Activated CD4-positive, CD25-positive, alpha-beta regulatory T cell (primary cell): Measurements from ENCODE around the gene UCHL5.
"Not testable (repeated sequence)": the region's sequence is repeated elsewhere in the genome, so short reads cannot be mapped to it uniquely, and the experiment has no call there.

Source experiments
- DNase-seq, 4 experiments: peaks; one replicate each; lab custom pipeline; 2025; lab: John Stamatoyannopoulos, UW

The UCHL5 gene

DNA sequence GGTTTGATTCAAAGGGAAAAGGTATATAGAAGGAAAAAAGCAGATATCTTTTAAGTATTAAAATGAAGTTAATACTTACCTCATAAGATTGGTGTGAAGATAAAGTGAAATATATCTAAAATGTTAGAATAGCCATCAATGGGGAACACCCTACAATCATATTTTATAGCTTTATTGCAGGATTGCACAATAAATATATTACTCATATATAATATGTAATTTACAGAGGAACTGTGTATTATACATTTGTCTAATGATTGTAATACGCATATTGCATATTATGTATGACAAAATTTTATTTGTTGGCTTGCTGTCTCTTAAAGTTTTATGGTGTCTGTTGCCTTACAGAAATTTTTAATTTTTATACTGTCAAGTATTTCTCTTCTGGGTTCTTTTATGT, 47.8 kb downstream of the UCHL5 start:
- no peak for DNase-seq

DNA sequence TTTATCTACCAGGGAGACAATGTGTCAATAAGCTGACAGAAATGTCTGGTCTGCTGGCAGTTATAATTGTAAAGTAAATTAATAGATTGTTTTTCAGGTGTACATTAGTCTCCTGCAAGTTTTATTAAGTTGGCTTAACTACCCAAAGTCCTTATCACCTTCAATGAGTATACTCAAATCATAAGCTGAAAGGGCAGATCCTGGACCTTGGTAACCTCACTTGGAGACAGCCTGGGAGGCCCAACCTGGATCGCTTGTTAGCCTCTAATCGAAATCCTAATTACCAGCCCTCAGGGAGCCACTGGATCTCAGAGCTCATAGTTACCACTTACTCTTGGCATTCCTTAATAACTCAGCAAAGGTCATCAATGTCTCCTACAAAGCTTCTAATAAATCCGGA, 49.7 kb downstream of the UCHL5 start:
- DNase-seq, result no peak

DNA sequence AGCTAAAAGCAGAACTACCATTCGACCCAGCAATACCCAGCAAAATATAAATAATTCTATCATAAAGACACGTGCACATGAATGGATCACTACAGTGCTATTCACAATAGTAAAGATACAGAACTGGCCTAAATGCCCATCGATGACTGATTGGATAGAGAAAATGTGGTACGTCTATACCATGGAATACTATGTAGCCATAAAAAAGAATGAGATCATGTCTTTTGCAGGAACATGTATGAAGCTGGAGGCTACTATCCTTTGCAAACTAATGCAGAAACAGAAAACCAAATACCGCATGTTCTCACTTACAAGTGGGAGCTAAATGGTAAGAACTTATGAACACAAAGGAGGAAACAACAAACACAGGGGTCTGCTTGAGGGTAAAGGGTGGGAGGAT, 53.4 kb downstream of the UCHL5 start:
- no peak for DNase-seq

DNA sequence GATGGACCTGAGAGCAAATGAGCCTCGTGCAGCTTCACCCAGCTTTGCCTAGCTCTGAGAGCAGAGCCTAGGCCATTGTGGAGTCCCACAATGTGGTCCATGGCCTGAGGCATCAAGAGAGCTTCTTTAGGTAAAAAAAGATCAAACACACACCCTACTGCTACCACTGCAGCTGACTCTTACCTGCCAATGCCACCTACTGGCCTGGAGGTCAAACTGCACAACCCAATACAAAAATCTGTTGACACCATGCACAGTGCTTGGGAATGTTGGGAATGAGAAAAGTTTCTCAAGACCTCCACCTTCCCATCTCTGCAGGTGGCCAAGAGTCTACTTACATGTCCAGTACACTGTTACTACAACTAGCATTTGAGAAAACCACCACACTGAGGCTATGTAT, 60.6 kb downstream of the UCHL5 start:
- DNase-seq, result no peak

DNA sequence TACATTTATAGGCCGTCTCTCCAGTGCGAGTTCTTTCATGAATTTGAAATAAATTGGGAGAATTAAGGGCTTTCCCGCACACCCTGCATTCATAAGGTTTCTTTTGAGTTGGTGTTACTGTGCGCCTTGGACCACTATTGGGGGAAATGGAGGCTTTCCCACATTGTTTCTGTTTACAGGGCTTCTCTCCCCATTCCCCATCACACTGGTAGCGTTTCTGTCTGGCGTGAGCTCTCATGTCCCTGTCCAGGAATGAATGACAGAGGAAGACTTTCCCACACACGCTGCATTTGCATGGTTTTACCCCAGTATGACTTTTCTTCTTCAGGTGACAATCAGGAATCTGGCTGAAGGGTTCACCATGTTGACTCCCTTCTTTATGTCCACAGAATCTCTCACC, 65.0 kb downstream of the UCHL5 start:
- DNase-seq, result no peak

DNA sequence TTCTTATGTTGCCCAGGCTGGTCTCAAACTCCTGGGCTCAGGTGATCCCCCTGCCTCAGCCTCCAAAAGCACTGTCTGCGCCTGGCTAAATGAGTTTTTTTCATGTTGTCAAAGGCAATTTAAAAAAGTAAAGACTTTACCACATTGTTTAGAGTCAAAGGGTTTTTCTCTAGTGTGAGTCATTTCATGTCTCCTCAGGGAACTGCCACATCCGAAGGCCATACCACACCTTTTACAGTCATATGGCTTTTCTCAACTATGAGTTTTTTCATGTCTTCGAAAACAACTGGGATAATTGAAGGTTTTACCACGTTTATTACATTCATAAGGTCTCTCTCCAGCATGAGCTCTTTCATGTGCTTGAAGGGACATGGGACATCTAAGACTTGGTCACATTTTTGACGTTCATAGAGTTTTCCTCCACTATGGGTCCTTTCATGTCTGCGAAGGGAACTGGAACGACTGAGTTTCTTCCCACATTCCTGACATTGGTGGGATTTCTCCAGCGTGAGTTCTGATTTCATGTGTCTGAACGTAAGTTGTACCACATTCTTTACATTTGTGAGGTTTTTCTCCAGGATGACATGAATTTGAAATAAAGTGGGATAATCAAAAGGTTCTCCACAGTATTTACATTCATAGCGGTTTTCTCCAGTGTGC, 65.6 kb downstream of the UCHL5 start:
- no peak for DNase-seq

DNA sequence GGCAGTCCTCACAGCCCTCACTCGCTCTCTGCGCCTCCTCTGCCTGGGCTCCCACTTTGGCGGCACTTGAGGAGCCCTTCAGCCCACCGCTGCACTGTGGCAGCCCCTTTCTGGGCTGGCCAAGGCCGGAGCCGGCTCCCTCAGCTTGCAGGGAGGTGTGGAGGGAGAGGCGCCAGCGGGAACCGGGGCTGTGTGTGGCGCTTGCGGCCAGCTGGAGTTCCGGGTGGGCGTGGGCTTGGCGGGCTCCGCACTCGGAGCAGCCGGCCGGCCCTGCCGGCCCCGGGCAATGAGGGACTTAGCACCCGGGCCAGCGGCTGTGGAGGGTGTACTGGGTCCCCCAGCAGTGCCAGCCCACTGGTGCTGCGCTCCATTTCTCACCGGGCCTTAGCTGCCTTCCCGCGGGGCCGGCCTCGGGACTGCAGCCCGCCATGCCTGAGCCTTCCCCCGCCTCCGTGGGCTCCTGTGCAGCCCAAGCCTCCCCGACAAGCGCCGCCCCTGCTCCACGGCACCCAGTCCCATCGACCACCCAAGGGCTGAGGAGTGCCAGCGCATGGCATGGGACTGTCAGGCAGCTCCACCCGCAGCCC, 72.3 kb downstream of the UCHL5 start:
- DNase-seq, result not testable (repeated sequence)

DNA sequence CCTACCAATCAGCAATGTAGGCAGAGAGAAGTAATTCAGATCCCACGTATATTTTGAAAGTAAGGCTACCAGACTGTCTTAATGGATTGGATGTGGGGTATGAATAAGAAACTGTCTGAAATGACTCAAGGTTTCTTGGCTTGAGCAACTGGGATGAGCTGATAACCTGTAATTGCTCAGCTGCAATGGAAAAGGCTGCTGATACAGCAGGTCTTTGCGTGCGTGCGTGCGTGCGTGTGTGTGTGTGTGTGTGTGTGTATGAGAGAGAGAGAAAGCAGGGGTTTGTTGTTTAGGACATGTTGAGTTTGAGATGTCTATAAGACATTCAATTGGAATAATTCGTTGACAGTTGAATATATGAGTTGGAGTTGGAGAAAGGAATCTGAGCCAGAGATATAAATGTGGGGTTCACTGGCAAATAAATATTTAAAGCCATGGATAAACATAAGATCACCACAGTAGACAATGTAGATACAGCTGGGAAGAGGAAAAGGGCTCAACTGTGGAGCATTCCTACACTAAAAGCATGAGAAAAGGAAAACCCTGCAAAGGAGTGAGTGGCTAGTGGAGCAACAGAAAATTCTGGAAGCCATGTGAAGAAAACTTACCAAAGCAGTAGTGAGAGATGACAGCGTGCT, 72.9 kb downstream of the UCHL5 start:
- no peak for DNase-seq

DNA sequence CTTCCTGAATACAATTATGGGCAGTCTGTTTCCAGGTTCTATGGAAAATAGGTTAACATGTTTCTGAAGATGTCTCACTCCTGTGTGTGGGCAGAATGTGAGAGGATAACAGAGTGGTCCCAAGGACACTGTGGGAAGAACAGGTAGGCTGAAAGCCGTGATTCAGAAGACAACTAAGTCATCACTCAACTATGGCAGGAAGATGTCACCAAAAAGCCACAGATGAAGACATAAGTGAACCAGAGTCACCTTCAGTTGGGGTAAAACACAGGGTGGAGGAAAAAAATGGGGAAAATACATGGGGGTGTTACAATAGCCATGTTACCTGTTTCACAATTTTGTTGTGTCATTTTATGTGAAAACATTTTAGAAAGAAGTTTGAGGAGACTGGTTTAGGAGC, 75.1 kb downstream of the UCHL5 start:
- DNase-seq, result no peak

DNA sequence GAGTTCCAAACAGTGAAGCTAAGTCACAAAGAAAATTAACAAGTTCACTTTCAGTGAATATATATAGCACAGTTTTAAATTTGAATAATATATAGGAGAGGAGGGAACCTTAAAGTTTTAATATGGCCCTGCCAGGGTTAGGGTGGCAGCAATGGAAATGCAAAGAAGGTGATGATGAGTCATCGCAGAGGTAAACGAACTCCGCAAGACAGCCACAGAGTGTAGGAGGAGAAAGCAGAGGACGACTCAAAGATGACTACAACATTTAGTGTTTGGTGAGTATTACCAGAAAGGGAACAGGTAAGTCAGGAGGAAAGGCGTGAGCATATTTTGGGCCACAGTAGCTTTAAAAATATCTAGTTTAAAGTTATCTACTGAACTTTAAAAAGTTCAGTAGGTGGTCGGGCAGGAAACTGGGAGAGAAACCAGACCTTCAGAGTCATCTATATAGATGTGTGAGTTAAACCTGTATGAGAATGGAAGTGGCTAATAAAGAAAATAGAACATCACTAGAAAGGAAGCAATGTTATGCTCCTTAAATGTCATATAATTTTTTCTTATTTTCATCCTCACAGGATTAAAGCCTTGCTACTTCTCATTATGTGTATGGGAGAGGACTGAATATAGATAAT, 75.7 kb downstream of the UCHL5 start:
- DNase-seq, result no peak

DNA sequence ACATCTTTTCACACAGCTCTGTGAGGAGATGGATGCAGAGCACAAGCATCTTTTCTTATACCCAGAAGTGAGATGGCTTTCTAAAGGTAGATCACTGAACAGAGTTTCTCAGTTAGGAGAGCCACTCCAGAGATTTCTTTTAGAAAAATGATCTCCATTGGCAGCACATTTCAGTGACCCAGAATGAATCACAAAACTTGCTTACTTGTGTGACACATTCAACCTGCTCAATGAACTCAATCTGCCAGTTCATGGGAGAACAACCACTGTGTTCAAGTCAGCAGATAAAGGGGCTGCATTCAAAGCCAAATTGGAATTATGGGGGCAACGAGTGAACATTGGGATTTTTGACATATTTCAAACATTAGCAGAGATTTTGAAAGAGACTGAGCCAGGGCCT, 78.3 kb downstream of the UCHL5 start:
- DNase-seq, result no peak

DNA sequence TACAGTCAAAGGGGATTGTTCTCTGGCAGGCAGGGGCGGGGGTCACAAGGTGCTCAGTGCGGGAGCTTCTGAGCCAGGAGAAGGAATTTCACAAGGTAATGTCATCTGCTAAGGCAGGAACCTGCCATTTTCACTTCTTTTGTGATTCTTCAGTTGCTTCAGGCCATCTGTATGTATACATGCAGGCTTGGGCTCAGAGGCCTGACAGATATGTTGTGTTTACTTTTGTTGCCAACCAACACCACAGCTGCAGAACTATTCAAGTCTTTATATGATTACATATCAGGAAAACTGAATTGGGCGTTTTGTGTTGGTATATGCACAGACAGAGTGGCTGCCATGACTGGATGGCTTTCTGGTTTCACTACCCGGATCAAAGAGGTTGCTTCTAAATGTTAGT, 78.8 kb downstream of the UCHL5 start:
- not testable (repeated sequence) for DNase-seq

DNA sequence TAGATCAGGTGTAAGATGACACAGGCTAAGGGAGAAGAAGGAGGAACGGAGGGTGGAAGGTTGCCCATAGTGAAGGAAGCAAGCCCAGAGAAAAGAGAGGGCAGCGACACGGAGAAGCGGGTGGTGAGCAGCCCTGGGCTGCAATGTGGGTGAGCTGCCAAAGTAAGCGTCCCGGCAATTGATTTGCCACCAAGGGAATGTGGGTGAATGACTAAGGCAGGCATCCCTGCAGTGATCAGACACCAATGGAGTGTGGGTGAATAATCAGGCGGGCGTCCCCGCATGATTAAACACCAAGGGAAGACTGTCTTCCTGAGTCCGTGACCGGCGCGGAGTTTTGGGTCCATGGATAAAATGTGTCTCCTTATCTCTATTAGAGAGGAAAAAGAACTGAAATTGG, 79.6 kb downstream of the UCHL5 start:
- DNase-seq, result no peak

DNA sequence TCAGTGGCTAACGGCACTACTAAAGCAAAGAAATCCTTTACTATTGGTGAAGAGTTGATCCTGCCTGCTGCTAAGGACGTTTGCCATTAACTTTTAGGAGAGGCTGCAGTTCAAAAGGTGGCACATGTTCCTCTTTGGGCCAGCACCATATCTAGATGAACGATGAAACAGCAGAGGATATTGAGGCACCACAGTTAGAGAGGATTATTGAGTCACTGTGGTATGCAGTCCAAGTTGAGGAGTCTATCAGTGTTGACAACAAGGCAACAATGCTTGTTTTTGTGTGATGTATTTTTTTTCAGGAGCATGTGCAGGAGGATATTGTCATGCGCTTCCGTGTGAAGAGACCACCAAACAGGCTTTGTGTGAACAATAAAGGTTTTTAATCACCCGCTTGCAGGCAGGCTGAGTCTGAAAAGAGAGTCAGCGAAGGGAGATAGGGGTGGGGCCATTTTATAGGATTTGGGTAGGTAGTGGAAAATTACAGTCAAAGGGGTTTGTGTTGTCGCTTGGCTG, 80.9 kb downstream of the UCHL5 start:
- no peak for DNase-seq

DNA sequence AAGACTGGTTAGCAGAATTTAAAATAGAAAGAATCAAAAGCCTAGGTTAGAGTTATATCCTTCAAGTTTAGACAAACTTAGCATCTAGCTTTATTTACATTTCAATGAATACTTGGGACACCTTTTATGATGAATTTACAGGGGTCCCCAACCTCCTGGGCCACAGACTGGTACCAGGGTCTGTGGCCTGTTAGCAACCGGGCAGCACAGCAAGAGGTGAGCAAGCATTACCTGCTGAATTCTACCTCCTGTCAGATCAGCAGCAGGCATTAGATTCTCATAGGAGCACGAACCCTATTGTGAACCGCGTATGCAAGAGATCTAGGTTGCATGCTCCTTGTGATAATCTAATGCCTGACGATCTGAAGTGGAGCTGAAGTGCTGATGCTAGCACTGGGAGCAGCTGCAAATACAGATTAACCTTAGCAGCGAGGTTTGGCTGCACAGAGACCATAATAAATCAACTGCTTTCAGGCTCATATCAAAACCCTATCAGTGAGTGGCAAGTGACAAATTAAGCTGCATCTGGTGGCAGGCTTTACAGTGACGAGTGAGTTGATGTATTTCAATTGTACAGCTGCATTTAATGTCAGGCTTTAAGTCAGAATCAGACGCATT, 82.0 kb downstream of the UCHL5 start:
- no peak for DNase-seq

DNA sequence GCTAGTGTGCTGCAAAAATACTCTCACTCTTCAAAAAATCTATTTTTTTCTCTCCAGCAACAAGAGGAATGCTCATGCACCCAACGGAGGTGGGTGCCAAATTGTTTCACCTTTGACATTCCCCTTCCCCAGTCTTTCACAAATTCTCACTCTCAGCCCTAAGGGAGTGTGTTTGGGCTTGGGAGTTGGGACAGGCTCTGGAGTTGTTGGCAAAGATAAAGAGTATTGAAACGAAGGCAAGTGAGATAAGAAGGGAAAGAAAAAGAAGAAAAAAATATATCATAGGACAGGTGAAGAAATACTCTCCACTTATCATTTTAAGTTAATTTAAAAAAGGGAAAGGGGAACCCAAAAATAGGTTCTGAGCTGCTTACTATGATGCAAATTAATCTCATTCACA, 82.6 kb downstream of the UCHL5 start:
- no peak for DNase-seq

DNA sequence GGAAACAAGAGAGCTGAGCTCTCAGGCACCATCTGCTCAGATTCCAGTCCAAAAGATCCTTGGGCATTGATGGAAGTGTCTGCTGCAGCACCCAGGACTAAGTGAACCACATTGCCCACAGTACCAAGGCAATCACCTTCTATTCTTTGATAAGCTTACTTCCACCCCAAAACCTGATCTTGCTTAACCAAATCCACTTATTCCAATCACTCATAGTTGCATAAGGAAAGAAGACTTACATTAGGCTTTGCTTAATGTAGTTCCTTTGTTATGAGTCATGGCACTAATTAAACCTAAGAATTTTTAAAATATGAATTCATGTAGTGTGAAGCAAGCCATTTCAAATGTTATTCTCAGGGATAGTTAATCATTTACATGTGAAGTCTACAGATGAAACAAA, 84.5 kb downstream of the UCHL5 start:
- no peak for DNase-seq

DNA sequence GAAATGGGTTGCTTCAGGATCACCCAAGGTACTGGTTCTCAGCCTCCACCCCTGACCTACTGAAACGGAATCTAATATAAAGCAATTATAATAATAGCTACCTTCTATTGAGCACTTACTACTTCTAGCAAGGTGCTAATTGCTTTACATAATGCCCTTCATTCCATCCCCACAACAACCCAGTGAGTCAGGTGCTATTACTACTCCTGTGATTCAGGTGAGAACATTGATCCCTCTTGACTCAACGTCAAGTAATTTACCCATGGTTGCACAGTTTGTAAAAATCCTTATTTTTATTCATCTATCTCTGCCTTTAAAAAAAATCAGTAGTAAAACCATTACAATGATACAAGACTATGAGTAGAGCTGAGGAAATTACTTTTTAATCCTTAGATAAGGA, 85.2 kb downstream of the UCHL5 start:
- no peak for DNase-seq

DNA sequence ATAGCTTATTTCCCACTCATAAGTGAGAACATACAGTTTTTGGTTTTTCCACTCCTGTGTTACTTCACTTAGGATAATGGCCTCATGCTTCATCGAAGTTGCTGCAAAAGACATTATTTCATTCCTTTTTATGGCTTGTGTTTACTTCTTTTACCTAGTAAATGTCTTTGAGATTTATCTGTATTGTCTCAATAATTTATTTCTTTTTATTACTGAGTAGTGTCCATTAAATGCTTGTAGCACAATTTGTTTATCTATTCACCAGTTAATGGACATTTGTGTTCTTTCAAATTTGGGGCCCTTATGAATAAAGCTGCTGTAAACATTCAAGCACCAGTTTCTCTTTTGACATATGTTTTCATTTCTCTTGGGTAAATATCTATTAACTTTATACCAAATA, 86.0 kb downstream of the UCHL5 start:
- DNase-seq, result no peak

DNA sequence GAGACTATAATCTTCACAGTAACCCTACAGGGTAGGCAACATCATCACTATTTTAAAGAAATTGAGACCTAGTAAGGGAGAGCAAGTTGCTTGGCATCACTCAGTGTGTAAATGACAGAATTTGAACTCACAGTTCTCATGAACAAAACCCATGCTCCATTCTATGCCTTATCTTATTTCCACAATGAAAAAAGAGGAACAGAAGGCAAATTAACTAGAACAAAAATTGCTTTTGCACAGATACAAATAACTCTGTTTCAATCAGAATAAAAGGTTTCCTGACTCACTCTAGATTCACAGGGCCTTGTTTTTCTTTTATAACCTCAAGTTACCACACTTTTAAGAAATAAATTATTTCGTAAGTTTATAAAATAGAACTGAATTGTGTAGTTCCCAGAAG, 90.1 kb downstream of the UCHL5 start:
- no peak for DNase-seq

DNA sequence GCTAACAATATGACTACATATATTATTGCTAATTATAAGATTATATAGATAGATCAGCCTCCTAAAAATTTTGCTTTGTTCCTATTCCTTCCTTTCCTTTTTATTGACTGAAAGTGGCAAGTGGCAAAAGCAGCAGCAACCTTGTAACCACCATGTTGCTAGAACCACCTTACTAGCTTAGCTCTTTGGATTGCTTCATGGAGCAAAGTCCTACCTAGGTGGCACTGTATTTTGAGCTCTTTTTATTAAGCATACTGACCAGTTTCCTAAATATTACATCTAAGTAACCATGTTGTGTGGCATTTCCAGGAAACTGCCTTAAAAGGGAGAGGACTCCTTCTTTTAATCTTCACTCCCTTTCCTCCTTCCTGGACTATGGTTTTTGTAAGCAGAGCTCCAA, 90.8 kb downstream of the UCHL5 start:
- DNase-seq, result no peak

DNA sequence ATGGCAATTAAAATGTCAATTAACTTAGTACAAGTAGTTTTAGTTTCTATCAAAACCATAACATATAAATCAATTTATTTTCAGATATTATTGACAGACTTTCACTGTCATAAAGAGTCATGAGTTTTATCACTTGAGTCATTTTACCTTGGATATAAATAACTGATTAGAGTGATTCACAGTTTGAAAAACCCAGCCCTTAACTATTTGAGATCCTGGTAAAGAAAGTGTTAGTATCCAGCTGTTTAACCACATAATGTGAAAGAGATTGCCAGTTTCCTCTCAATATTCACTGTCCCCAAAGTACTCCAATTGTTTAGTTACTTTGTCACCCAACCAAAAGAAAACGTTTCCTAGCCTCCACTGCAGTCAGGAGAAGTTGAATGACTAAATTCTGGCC, 91.3 kb downstream of the UCHL5 start:
- no peak for DNase-seq
